Activated T-helper 9 cell treated with anti-CD3 and anti-CD28 coated beads, Interleukin-2, amount 50 U/mL, for 16 hours (primary cell): Measurements from ENCODE around the gene WNT4.

Experiments used
- DNase-seq: peaks from one replicate; pipeline ENCODE4 v3.0.0-alpha.2; 2020; ENCODE audit warnings: low read depth

The WNT4 gene

GRCh38 chr1:22143065-22144033 is at the start of gene WNT4:
WNT4 (minus strand) TSS chr1:22143097; CDS start chr1:22142922, 175 bp downstream.
- no peak for DNase-seq

GRCh38 chr1:22190731-22191130 is 47.8 kb upstream of the WNT4 start:
- DNase-seq = no peak

- DNase-seq = no peak
Measured at GRCh38 chr1:22190251-22190650, 47.4 kb upstream of the WNT4 start.

- no peak for DNase-seq
Measured at GRCh38 chr1:22189619-22190018, 46.7 kb upstream of the WNT4 start.

GRCh38 chr1:22188914-22189313 is 46.0 kb upstream of the WNT4 start:
- no peak for DNase-seq

GRCh38 chr1:22188436-22188835 is 45.5 kb upstream of the WNT4 start:
- no peak for DNase-seq

- no peak for DNase-seq
Measured at GRCh38 chr1:22186311-22186710, 43.4 kb upstream of the WNT4 start.

GRCh38 chr1:22184892-22185612 is 42.2 kb upstream of the WNT4 start:
- no peak for DNase-seq

GRCh38 chr1:22184454-22184853 is 41.6 kb upstream of the WNT4 start:
- no peak for DNase-seq

- no peak for DNase-seq
Measured at GRCh38 chr1:22182715-22183114, 39.8 kb upstream of the WNT4 start.

- no peak for DNase-seq
Measured at GRCh38 chr1:22179197-22179803, 36.4 kb upstream of the WNT4 start.

- DNase-seq = no peak
Measured at GRCh38 chr1:22177354-22178003, 34.6 kb upstream of the WNT4 start.

GRCh38 chr1:22176258-22176657 is 33.4 kb upstream of the WNT4 start:
- DNase-seq = no peak

GRCh38 chr1:22174446-22175220 is 31.7 kb upstream of the WNT4 start:
- DNase-seq = no peak

- DNase-seq = no peak
Measured at GRCh38 chr1:22171951-22172715, 29.2 kb upstream of the WNT4 start.

GRCh38 chr1:22169816-22170215 is 26.9 kb upstream of the WNT4 start:
- no peak for DNase-seq

GRCh38 chr1:22168412-22168973 is 25.6 kb upstream of the WNT4 start:
- DNase-seq = no peak

- no peak for DNase-seq
Measured at GRCh38 chr1:22166439-22166838, 23.5 kb upstream of the WNT4 start.

- no peak for DNase-seq
Measured at GRCh38 chr1:22164841-22165808, 22.2 kb upstream of the WNT4 start.
